Psoas muscle (tissue), 8 donors: ENCODE measurements around the gene AOAH. TPM values are rescaled to one million over a fixed set of nuclear protein-coding genes. Genes with fewer than 3 reads are reported as not detected.

Experiments
- ATAC-seq, 4 donors: fragments of 200-7000 bp; cut with Tn5 transposase; one replicate each; pipeline ENCODE4 v1.9.1; 2020; ENCODE audit warnings: moderate library complexity in 3 of 4, mild to moderate bottlenecking in 2 of 4
- DNase-seq, 2 donors: peaks; one replicate each; pipeline ENCODE4 v3.0.0-alpha.2; 2020
- H3K27ac ChIP-seq: fragments of 200-600 bp; one replicate; pipeline ENCODE4 v1.8.0; 2022
- H3K27me3 ChIP-seq, 3 donors: fragments of 200-600 bp in 1 of 3; one replicate each; pipeline versions ENCODE4 v1.6.1 to v1.8.0; 2013 to 2022; ENCODE audit warnings: low read length in 2 of 3, mild to moderate bottlenecking in 2 of 3, moderate library complexity in 1 of 3; ENCODE audit not compliant: insufficient read depth in 3 of 3
- H3K36me3 ChIP-seq, 2 donors: fragments of 200-600 bp in 1 of 2; one replicate each; pipeline versions ENCODE4 v1.6.1 to v1.8.0; 2013 to 2022; ENCODE audit warnings: low read depth in 1 of 2, mild to moderate bottlenecking in 1 of 2, moderate library complexity in 1 of 2; ENCODE audit not compliant: insufficient read depth in 1 of 2
- H3K4me1 ChIP-seq: fragments of 200-600 bp; one replicate; pipeline ENCODE4 v1.8.0; 2022
- H3K4me3 ChIP-seq: fragments of 200-600 bp; one replicate; pipeline ENCODE4 v1.8.0; 2022; ENCODE audit warnings: mild to moderate bottlenecking
- H3K9me3 ChIP-seq: fragments of 200-600 bp; one replicate; pipeline ENCODE4 v1.8.0; 2022
- WGBS, 3 donors: extraction: QIAGEN DNeasy Blood & Tissue Kit; methylation state at CpG; one replicate each; pipeline versions ENCODE4 v1.1.6 to v1.1.7; 2013; 5-methylcytosine and 5-hydroxymethylcytosine counted together
- intact Hi-C, 2 donors: fragments of 100-400 bp; cut with DNase I; formaldehyde crosslinking; loops; one replicate each; pipeline versions ENCODE4 v1.11.0 to v1.14.2; 2022
- polyA plus RNA-seq, 3 donors: library from polyadenylated mRNA; stranded (reverse); fragments of 200-250 nt; gene quantifications; one replicate each; pipeline ENCODE4 v1.2.3, GENCODE V29; 2013
- total RNA-seq, 4 donors: library from RNA; stranded (reverse); fragmentation: NEBNext Ultra II Directional in 2 of 4; extraction: Animal tissue kit (Norgen Biotek cat#: 25700) in 2 of 4; gene quantifications; one replicate each; pipeline versions ENCODE4 v1.2.1 to v1.2.4, GENCODE V29; 2021 to 2023
- TF ChIP-seq, protein P1 (sequence below): fragments of 200-600 bp; IDR thresholded peaks from one replicate; pipeline ENCODE4 v1.8.0; 2022; ENCODE audit warnings: antibody characterized with exemption
- donor health status: healthy with polysubstance abuse.
- donor health status: DM: no; HTN: no; CAD: no; lungs with moderate emphysema.
- donor health status: Bipolar disorder and iron deficiency.
- donor health status: healthy.
- donor health status: DM: yes; HTN: yes; CAD: no.
- donor health status: DM: no; HTN: no; CAD: no.
- donor health status: DM: no; HTN: no; CAD: no.
- donor health status: DM: yes; HTN: yes; CAD: no.

The AOAH gene
- total and polyA plus RNA-seq, 7 donors, result 0.04 to 2.1 (median 0.83) TPM

DNA sequence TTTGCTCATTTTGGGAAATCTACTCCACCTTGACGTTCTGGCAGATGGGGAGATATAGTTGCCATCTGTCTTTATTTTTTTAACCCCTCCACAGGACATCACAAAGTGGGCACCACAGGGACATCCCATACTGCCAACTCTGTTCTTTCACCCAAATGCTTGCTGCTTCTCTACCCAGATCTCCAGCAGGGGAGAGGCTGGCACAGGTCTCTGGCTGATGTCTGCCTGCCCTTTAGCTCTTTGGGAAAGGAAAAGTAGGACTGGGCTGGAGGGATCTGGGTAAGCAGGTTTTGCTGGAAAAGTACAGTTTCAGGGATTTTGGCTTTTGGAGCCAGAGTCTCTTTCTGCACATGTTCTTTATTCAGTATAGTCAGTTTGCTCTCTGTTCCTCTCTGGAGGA is 178.0 kb downstream of the AOAH start:
- WGBS, 3 donors, result 11 to 20% (median 17%) methylated on average over 1 of the region's 1 CpG
- Histone ChIP-seq H3K4me3 (no peak overlapping the region), H3K4me1 (no peaks in the 10 kb centered on the region), H3K9me3 (no peaks in the 10 kb centered on the region), H3K27me3 (no peaks in the 10 kb centered on the region), H3K27ac (no peak overlapping the region), H3K36me3 (no peaks in the 10 kb centered on the region)
- intact Hi-C loops, result no loop called here
- ATAC-seq (no peak), DNase-seq (no peak)
- TF ChIP-seq, protein P1, sequence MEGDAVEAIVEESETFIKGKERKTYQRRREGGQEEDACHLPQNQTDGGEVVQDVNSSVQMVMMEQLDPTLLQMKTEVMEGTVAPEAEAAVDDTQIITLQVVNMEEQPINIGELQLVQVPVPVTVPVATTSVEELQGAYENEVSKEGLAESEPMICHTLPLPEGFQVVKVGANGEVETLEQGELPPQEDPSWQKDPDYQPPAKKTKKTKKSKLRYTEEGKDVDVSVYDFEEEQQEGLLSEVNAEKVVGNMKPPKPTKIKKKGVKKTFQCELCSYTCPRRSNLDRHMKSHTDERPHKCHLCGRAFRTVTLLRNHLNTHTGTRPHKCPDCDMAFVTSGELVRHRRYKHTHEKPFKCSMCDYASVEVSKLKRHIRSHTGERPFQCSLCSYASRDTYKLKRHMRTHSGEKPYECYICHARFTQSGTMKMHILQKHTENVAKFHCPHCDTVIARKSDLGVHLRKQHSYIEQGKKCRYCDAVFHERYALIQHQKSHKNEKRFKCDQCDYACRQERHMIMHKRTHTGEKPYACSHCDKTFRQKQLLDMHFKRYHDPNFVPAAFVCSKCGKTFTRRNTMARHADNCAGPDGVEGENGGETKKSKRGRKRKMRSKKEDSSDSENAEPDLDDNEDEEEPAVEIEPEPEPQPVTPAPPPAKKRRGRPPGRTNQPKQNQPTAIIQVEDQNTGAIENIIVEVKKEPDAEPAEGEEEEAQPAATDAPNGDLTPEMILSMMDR, result no peak

DNA sequence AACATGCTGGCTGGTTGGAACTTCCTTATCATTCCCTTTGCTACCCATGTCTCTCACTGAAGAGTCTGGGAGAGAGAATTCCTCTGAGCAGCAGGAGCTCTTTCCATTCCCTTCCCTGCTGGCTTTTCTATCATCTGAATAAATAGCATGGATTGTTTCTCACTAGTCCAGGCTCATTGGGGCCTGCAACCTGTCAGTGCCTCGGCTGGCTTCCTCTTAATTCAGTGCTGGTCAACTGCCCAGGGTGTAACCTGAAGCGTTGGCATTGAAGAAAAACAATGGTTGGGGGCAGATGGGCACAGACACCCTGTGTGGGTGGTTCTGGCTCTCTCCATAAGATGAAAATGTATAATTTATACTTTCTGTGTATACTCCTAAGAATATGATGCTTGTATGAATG is 179.0 kb downstream of the AOAH start:
- Histone ChIP-seq H3K4me3 (no peak overlapping the region), H3K27me3 (no peaks in the 10 kb centered on the region), H3K4me1 (no peaks in the 10 kb centered on the region), H3K36me3 (no peaks in the 10 kb centered on the region), H3K27ac (no peak overlapping the region), H3K9me3 (no peaks in the 10 kb centered on the region)
- WGBS, 3 donors, result 38 to 46% (median 42%) methylated on average over 2 of the region's 2 CpGs
- intact Hi-C loops, result no loop called here
- DNase-seq (no peak), ATAC-seq (no peak)
- TF ChIP-seq, protein P1, result no peak

DNA sequence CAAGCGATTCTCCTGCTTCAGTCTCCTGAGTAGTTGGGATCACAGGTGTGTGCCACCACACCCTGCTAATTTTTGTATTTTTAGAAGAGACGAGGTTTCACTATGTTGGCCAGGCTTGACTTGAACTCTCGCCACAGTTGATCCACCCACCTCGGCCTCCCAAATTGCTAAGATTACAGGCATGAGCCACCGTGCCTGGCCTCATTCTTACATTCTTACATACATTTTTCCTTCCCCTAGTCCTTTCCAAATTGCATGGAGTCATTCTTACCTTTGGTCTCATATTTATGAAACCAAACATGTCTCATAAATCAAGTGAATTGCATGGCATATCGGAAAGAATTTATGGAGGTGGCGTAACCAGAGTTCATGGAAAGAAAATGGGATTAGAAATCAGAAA is 186.2 kb downstream of the AOAH start:
- DNase-seq, result no peak
- Histone ChIP-seq H3K36me3 (no peaks in the 10 kb centered on the region), H3K27me3 (no peaks in the 10 kb centered on the region), H3K9me3 (no peaks in the 10 kb centered on the region), H3K27ac (no peak overlapping the region), H3K4me1 (no peaks in the 10 kb centered on the region), H3K4me3 (no peak overlapping the region)
- intact Hi-C loops, result no loop called here
- WGBS, 3 donors, result 54 to 75% (median 60%) methylated on average over 7 of the region's 7 CpGs
- no peak for ATAC-seq
- TF ChIP-seq, protein P1, result no peak

DNA sequence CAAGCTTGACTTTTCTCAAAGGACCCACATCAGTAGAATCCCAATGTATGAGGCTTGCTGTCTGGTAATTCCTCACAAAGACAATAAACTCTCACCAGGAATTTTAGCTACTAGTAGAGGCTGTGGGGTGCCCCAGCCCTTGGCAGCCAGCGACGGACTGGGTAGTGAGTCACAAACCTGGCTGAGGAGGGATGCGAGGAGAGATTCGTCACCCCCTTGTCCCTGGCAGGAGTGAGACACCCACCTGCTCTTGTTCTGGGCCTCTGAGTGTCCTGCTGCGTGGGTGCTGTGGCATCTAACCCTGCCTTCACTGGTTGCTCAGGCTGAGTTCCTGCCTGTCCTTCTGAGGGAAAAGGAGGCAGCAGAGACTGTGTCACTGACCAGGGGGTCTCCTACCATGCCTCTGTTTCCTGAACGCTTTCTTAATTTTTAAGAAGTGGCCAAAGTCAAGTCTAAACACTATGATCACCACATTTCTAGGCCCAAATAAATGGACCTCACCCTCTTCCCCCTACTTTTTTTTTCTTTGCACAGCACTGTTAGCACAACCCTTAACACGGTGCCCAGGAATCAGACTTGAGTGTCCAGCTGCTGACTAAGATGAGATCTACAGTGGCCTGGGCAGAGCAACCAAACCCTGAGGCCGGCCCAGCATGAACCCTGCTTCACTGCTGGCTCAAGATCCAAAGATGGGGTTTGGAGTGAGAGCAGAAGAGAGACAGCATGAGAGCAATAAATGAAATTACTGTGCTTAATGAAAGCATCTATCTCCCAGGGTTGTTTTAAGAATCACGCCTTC is 188.2 kb downstream of the AOAH start:
- DNase-seq (no peak), ATAC-seq (no peak)
- Histone ChIP-seq H3K9me3 (no peaks in the 10 kb centered on the region), H3K27ac (no peak overlapping the region), H3K36me3 (no peaks in the 10 kb centered on the region), H3K27me3 (no peaks in the 10 kb centered on the region), H3K4me3 (no peak overlapping the region), H3K4me1 (no peaks in the 10 kb centered on the region)
- TF ChIP-seq, protein P1, result no peak
- 68 to 91% (median 70%) methylated on average over 9 of the region's 9 CpGs for WGBS, 3 donors
- intact Hi-C loops, result no loop called here

DNA sequence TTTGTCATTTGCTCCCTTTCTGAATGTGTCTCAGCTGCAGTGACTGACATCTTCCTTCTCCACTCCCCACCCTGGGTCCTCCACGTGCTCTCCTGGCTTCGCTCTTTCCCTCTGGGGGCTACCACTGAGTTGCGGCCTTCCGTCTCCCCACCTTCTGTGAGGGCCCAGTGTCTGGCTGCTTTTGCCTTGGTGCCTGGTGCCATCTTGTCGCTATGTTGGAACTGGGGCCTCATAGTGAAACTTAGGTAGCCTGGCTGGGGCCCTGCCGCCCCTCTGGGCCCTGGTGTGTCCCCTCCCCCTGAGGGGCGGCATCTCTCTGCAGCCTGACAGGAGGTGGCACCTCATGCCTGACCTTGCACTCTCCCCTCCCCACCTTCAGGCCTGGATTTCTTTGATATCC is 190.6 kb downstream of the AOAH start:
- intact Hi-C loops, result no loop called here
- no peak overlapping the region for H3K27ac ChIP-seq
- WGBS, 3 donors, result 86 to 92% (median 88%) methylated on average over 7 of the region's 7 CpGs
- H3K4me3 ChIP-seq, result no peak overlapping the region
- TF ChIP-seq, protein P1, result no peak
- H3K4me1 ChIP-seq, result no peaks in the 10 kb centered on the region
- H3K27me3 ChIP-seq, result no peaks in the 10 kb centered on the region
- ATAC-seq, result no peak
- H3K9me3 ChIP-seq, result no peaks in the 10 kb centered on the region
- no peak for DNase-seq
- H3K36me3 ChIP-seq, result no peaks in the 10 kb centered on the region
